ENCODE data around the gene ERN1.

ERN1 gene

DNA sequence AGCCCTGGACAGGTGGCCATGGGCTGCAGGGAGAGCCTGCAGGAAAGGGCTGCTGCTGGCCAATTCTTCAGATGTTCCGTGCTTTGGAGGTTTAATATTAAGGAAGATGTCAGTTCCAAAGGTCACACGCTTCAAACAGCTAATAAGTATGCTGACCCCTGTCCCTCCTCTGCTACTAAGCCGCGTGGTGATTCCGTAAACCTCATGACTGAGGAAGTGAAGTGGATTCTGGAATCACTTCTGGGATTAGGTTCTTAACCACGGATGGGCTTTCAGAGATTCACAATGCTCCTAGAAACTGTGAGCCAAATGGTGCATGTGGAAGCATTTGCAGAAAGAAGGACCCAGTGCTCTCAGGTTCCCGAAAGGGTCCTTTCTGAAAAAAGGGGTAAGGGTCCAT, 28.5 kb upstream of the ERN1 start:
- no peak for DNase-seq
- Histone ChIP-seq H3K4me3 (ENCODE audit: low read length) (no peak overlapping the region), H2AFZ (ENCODE audit: low read length) (no peak overlapping the region), H3K4me2 (ENCODE audit: low read depth, low read length) (no peak overlapping the region), H3K79me2 (ENCODE audit: low read length) (no peaks in the 10 kb centered on the region), H3K4me1 (ENCODE audit: low read length) (no peaks in the 10 kb centered on the region), H4K20me1 (ENCODE audit: insufficient read depth, low read length) (no peaks in the 10 kb centered on the region), H3K27ac (ENCODE audit: low read length) (no peak overlapping the region), H3F3A (ENCODE audit: insufficient read depth, low read length) (no peaks in the 10 kb centered on the region), H3K9ac (ENCODE audit: low read length) (no peak overlapping the region), H3K9me3 (replicated peaks; ENCODE audit: insufficient read depth, low read length) (no peaks in the 10 kb centered on the region), H3K27me3 (replicated peaks; ENCODE audit: insufficient read depth, low read length) (no peaks in the 10 kb centered on the region), H3K9me2 (replicated peaks; ENCODE audit: insufficient read depth, low read length) (no peaks in the 10 kb centered on the region), H3K36me3 (replicated peaks; ENCODE audit: insufficient read depth, low read length) (no peaks in the 10 kb centered on the region)
- TF ChIP-seq EZH2phosphoT487 (IDR thresholded peaks at IDR 0.05; ENCODE audit: low read length) (no peak), EZH2 (optimal IDR thresholded peaks at IDR 0.05; ENCODE audit: low read depth, low read length) (no peak)
- TF ChIP-seq, protein P1, sequence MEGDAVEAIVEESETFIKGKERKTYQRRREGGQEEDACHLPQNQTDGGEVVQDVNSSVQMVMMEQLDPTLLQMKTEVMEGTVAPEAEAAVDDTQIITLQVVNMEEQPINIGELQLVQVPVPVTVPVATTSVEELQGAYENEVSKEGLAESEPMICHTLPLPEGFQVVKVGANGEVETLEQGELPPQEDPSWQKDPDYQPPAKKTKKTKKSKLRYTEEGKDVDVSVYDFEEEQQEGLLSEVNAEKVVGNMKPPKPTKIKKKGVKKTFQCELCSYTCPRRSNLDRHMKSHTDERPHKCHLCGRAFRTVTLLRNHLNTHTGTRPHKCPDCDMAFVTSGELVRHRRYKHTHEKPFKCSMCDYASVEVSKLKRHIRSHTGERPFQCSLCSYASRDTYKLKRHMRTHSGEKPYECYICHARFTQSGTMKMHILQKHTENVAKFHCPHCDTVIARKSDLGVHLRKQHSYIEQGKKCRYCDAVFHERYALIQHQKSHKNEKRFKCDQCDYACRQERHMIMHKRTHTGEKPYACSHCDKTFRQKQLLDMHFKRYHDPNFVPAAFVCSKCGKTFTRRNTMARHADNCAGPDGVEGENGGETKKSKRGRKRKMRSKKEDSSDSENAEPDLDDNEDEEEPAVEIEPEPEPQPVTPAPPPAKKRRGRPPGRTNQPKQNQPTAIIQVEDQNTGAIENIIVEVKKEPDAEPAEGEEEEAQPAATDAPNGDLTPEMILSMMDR (IDR thresholded peaks at IDR 0.05; ENCODE audit: low read length): no peak

DNA sequence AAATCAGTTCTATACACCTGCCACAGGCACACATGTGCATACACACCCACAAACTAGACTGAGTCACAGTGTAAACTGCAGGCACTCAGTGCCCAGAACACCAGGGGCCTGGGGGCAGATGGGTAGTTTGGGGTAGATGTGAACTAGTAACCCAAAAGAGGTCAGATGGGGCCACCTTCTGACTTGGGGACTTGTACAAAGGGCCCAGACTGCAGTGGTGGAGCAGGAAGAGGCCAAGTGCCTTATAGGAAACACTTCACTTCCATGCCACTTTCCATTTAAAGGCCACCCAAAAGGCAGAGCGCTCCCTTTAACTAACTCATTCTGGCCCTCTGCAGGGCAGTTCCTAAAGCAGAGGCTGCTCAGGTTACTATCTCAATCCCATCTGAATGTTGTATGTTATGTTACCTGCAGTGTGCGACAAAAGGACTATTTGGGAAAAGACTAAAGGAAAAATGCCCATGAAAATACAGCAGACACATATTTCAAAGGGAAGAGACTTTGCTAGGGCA, 27.8 kb upstream of the ERN1 start:
- no peaks in the 10 kb centered on the region for H3F3A ChIP-seq (ENCODE audit: insufficient read depth, low read length)

DNA sequence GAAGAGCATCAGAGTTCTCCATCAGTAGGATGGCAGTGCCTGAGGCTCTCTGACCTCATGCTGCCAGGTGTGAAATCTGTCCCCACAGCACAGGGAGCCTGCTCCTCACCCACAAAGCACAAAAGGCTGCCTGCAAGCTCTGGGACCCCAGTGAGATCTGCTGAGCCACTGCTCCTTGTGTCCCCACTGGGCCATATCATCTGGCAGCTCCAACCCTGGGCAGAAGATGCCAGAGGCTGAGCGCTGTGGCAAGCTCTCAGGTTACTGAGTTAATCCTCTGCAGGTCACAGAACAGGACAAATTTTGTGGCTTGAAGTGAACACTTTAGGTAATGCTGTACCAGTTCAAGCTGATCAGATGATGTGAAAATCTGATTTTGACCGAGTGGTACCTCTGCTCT, 26.7 kb upstream of the ERN1 start:
- H3K36me3 ChIP-seq (replicated peaks; ENCODE audit: insufficient read depth, low read length): no peaks in the 10 kb centered on the region

More for the DNA sequence above, 27.8 kb upstream of the ERN1 start:
- H3K27me3 ChIP-seq (replicated peaks; ENCODE audit: insufficient read depth, low read length): no peaks in the 10 kb centered on the region
- no peak for DNase-seq
- no peaks in the 10 kb centered on the region for H4K20me1 ChIP-seq (ENCODE audit: insufficient read depth, low read length)
- H3K4me1 ChIP-seq (ENCODE audit: low read length): 0 out of 2 replicates have a peak, but pooled peaks cover 1% of the 10 kb centered on the region
- H3K36me3 ChIP-seq (replicated peaks; ENCODE audit: insufficient read depth, low read length): no peaks in the 10 kb centered on the region
- H3K9me3 ChIP-seq (replicated peaks; ENCODE audit: insufficient read depth, low read length): no peaks in the 10 kb centered on the region
- H3K4me3 ChIP-seq (ENCODE audit: low read length): no peak overlapping the region
- H3K79me2 ChIP-seq (ENCODE audit: low read length): no peaks in the 10 kb centered on the region
- no peak overlapping the region for H3K27ac ChIP-seq (ENCODE audit: low read length)
- TF ChIP-seq EZH2phosphoT487 (IDR thresholded peaks at IDR 0.05; ENCODE audit: low read length): no peak
- TF ChIP-seq, protein P1 (IDR thresholded peaks at IDR 0.05; ENCODE audit: low read length): no peak
- H2AFZ ChIP-seq (ENCODE audit: low read length): no peak overlapping the region
- no peak overlapping the region for H3K4me2 ChIP-seq (ENCODE audit: low read depth, low read length)
- H3K9me2 ChIP-seq (replicated peaks; ENCODE audit: insufficient read depth, low read length): no peaks in the 10 kb centered on the region
- no peak overlapping the region for H3K9ac ChIP-seq (ENCODE audit: low read length)

More for the DNA sequence above, 26.7 kb upstream of the ERN1 start:
- no peak overlapping the region for H3K9ac ChIP-seq (ENCODE audit: low read length)
- no peaks in the 10 kb centered on the region for H3F3A ChIP-seq (ENCODE audit: insufficient read depth, low read length)
- no peak for DNase-seq
- no peaks in the 10 kb centered on the region for H3K9me2 ChIP-seq (replicated peaks; ENCODE audit: insufficient read depth, low read length)
- H3K4me1 ChIP-seq (ENCODE audit: low read length): 0 out of 2 replicates have a peak, but pooled peaks cover 8% of the 10 kb centered on the region
- no peak overlapping the region for H3K4me2 ChIP-seq (ENCODE audit: low read depth, low read length)
- H4K20me1 ChIP-seq (ENCODE audit: insufficient read depth, low read length): no peaks in the 10 kb centered on the region
- H3K27ac ChIP-seq (ENCODE audit: low read length): no peak overlapping the region
- no peaks in the 10 kb centered on the region for H3K9me3 ChIP-seq (replicated peaks; ENCODE audit: insufficient read depth, low read length)
- no peaks in the 10 kb centered on the region for H3K27me3 ChIP-seq (replicated peaks; ENCODE audit: insufficient read depth, low read length)
- TF ChIP-seq EZH2phosphoT487 (IDR thresholded peaks at IDR 0.05; ENCODE audit: low read length): no peak
- TF ChIP-seq EZH2 (optimal IDR thresholded peaks at IDR 0.05; ENCODE audit: low read depth, low read length): no peak
- TF ChIP-seq, protein P1 (IDR thresholded peaks at IDR 0.05; ENCODE audit: low read length): no peak
- H2AFZ ChIP-seq (ENCODE audit: low read length): no peak overlapping the region
- H3K4me3 ChIP-seq (ENCODE audit: low read length): no peak overlapping the region
- no peaks in the 10 kb centered on the region for H3K79me2 ChIP-seq (ENCODE audit: low read length)
